ENCODE data around the gene FAM222B. TPM values are rescaled to one million over a fixed set of nuclear protein-coding genes. Genes with fewer than 3 reads are reported as not detected.

The FAM222B gene
- polyA plus RNA-seq, 1 donor (not counting 4 experiments of a cell fraction or from before 2014, with no cell fraction given) = 6.5 TPM

GRCh38 chr17:28867276-28867675 is 24.7 kb upstream of the FAM222B start:
- Histone ChIP-seq H3K27ac (ENCODE audit: control insufficient read depth, insufficient read depth, low read length) (no peak overlapping the region), H3K36me3 (ENCODE audit: control insufficient read depth in 2 of 2, extremely low read depth in 1 of 2, insufficient read depth in 2 of 2, low read length in 2 of 2) (no peaks in the 10 kb centered on the region), H4K20me1 (ENCODE audit: control insufficient read depth, extremely low read depth, insufficient read depth, low read length) (no peaks in the 10 kb centered on the region), H3K4me1 (ENCODE audit: control insufficient read depth, extremely low read depth, insufficient read depth, low read length) (peaks cover 5% of the 10 kb centered on the region), H3K4me2 (ENCODE audit: control insufficient read depth, extremely low read depth, insufficient read depth, low read depth, low read length) (no peak overlapping the region), H3K9me3 (ENCODE audit: control insufficient read depth, low read depth, low read length) (no peaks in the 10 kb centered on the region), H3K9me1 (ENCODE audit: control insufficient read depth, extremely low read depth, insufficient read depth, low read length) (peaks cover 3% of the 10 kb centered on the region), H3K9ac (ENCODE audit: control insufficient read depth, extremely low read depth, insufficient read depth, low read length) (no peak overlapping the region), H3K79me2 (ENCODE audit: control insufficient read depth, insufficient read depth, low read length) (no peaks in the 10 kb centered on the region), H2AFZ (ENCODE audit: control insufficient read depth, low read length) (no peak overlapping the region), H3K27me3 (ENCODE audit: control insufficient read depth, extremely low read depth, insufficient read depth, low read length) (no peaks in the 10 kb centered on the region), H3K4me3 (ENCODE audit: control insufficient read depth in 2 of 3, extremely low read depth in 1 of 3, insufficient read depth in 2 of 3, low read depth in 1 of 3, low read length in 3 of 3) (no peak overlapping the region)
- TF ChIP-seq CTCF (optimal IDR thresholded peaks at IDR 0.05 in 1 of 3, IDR thresholded peaks at IDR 0.05 in 1 of 3, conservative IDR thresholded peaks at IDR 0.05 in 1 of 3; ENCODE audit: extremely low read depth in 1 of 3, insufficient read depth in 2 of 3, low read length in 3 of 3) (no peak), EZH2 (IDR thresholded peaks at IDR 0.05; ENCODE audit: low read length) (no peak)
- no peak for FAIRE-seq
- dilution Hi-C loops (cut with MboI; ENCODE audit: extremely low pct_ligation_motif_present, low sequenced_read_pairs) = no loop called here
- no peak for DNase-seq (ENCODE audit: low read depth, low spot score)

GRCh38 chr17:28865946-28866752 is 23.6 kb upstream of the FAM222B start:
- no peak for DNase-seq (ENCODE audit: low read depth, low spot score)
- no peak overlapping the region for H3K9ac ChIP-seq (ENCODE audit: control insufficient read depth, extremely low read depth, insufficient read depth, low read length)
- H3K4me3 ChIP-seq (ENCODE audit: control insufficient read depth in 2 of 3, extremely low read depth in 1 of 3, insufficient read depth in 2 of 3, low read depth in 1 of 3, low read length in 3 of 3) = no peak overlapping the region
- no peaks in the 10 kb centered on the region for H3K79me2 ChIP-seq (ENCODE audit: control insufficient read depth, insufficient read depth, low read length)
- no peak overlapping the region for H3K4me2 ChIP-seq (ENCODE audit: control insufficient read depth, extremely low read depth, insufficient read depth, low read depth, low read length)
- no peak overlapping the region for H3K27ac ChIP-seq (ENCODE audit: control insufficient read depth, insufficient read depth, low read length)
- TF ChIP-seq CTCF (optimal IDR thresholded peaks at IDR 0.05 in 1 of 3, IDR thresholded peaks at IDR 0.05 in 1 of 3, conservative IDR thresholded peaks at IDR 0.05 in 1 of 3; ENCODE audit: extremely low read depth in 1 of 3, insufficient read depth in 2 of 3, low read length in 3 of 3) (no peak), EZH2 (IDR thresholded peaks at IDR 0.05; ENCODE audit: low read length) (no peak)
- H3K36me3 ChIP-seq (ENCODE audit: control insufficient read depth in 2 of 2, extremely low read depth in 1 of 2, insufficient read depth in 2 of 2, low read length in 2 of 2) = no peaks in the 10 kb centered on the region
- peak; percentile 34 for FAIRE-seq
- peaks cover 3% of the 10 kb centered on the region for H3K9me1 ChIP-seq (ENCODE audit: control insufficient read depth, extremely low read depth, insufficient read depth, low read length)
- dilution Hi-C loops (cut with MboI; ENCODE audit: extremely low pct_ligation_motif_present, low sequenced_read_pairs) = no loop called here
- H3K4me1 ChIP-seq (ENCODE audit: control insufficient read depth, extremely low read depth, insufficient read depth, low read length) = peaks cover 5% of the 10 kb centered on the region
- H4K20me1 ChIP-seq (ENCODE audit: control insufficient read depth, extremely low read depth, insufficient read depth, low read length) = no peaks in the 10 kb centered on the region
- H3K9me3 ChIP-seq (ENCODE audit: control insufficient read depth, low read depth, low read length) = no peaks in the 10 kb centered on the region
- no peak overlapping the region for H2AFZ ChIP-seq (ENCODE audit: control insufficient read depth, low read length)
- no peaks in the 10 kb centered on the region for H3K27me3 ChIP-seq (ENCODE audit: control insufficient read depth, extremely low read depth, insufficient read depth, low read length)
